Skeletal muscle cell (primary cell): Measurements from ENCODE around the gene DAZAP1.
"Not testable (repeated sequence)": the region's sequence is repeated elsewhere in the genome, so short reads cannot be mapped to it uniquely, and the experiment has no call there.

ENCODE experiments used
- DNase-seq: peaks from one replicate; pipeline ENCODE4 v3.0.0-alpha.2; 2010; ENCODE audit warnings: low read depth
- H3K4me3 ChIP-seq: 2 replicates; pipeline ENCODE4 v1.5.1; 2011; ENCODE audit warnings: low read depth, mild to moderate bottlenecking, control low read depth, low read length, moderate library complexity

DAZAP1 gene

DNA sequence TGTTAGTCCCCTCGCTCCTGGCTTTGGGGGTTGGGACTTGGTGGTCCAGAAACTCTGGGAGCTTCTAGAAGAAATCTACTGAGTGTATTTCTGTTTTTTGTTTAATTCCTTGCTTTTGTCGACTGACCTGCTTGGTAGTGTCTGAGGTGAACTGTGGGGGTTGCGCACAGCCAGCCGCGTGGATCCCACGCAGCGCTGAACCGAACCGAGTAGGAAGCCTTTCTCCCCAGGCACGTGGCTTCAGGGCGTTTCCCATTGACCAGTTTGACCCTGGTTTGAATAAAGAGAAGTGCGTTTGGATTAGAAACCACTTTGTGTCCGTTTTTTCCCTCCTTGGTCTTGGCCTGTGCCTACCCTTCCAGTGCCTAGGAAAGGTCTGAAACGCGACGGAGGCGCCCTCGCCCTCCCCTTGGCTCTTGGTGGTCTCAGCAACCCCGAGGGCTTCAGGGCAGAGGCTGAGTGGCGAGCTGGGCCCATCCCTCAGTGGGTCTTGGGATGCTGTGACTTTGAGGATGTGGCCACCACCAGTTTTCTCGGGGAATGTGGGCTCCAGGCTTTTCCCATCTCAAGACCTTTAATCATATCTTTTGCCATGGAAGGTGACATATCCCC lies 28.1 kb downstream of the DAZAP1 start:
- no peak for DNase-seq
- no peak overlapping the region for H3K4me3 ChIP-seq

- H3K4me3 ChIP-seq, result no peak overlapping the region
- no peak for DNase-seq
Measured at GRCh38 chr19:1437609-1438008, 30.2 kb downstream of the DAZAP1 start.

DNA sequence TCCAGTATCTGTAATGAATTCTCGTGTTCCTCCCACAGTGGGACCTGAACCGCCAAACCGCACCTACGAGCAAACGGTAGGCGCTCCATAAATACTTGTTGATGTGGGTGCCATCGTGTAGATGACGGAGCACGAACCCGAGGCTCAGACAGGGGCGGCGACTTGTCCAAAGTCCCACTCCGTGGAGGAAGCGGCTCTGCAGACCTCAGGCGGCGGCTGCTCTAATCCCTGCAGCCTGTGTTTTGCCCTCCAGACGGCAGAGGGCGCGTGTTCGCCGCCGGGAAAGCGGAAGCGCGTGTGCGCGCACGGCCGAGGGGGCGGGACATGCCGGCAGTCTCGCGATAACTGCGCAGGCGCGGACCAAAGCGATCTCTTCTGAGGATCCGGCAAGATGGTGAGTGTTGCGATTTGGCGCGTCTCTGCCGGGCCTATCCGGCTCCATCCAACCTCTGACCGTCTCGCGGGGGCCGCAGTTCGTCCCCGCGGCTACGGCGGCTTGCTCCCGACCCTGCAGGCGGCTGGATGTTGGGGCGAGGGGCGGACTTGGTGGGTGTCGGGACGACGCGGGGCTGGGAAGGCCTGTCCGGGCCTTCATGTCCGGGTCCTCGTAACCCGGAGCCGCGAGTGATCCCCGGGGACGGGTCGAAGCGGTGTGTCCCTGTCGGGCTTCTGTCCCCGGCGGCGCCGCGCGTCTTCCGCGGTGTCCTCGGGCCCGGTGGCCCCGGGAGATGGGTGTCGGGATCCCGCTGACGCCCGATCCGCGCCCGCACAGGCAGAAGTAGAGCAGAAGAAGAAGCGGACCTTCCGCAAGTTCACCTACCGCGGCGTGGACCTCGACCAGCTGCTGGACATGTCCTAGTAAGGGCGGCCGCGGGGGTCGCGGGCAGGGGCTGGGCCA lies 30.9 kb downstream of the DAZAP1 start, which contains the start of gene RPS15:
TSS of gene RPS15 (plus strand) at position 362 of the 898 bp plus-strand sequence. CDS start at position 392, 30 bp downstream.
- H3K4me3 ChIP-seq, result peak within 1 kb of the TSS; percentile 72
- peak; percentile 82 for DNase-seq

DNA sequence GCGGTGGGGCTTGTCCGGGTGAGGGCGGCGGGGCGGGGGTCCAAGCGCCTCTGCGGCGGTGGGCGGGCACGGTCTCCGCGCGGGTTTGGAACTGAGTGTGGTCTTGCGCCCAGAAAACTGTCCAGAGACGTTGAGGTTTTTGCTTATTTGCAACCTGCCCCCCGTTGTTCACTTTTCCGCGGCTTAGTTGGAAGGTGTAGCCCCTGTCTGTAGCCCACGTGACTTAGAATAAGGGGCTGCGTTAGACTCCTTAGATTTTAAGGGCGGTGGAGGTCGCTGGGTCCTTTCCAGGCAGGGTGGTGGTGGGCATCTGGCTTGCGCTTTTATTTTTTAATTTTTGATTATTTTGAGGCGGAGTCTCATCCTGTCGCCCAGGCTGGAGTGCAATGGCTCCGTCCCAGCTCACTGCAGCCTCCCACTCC lies 31.6 kb downstream of the DAZAP1 start:
- no peak for DNase-seq
- peak overlapping the region; percentile 72 for H3K4me3 ChIP-seq

DNA sequence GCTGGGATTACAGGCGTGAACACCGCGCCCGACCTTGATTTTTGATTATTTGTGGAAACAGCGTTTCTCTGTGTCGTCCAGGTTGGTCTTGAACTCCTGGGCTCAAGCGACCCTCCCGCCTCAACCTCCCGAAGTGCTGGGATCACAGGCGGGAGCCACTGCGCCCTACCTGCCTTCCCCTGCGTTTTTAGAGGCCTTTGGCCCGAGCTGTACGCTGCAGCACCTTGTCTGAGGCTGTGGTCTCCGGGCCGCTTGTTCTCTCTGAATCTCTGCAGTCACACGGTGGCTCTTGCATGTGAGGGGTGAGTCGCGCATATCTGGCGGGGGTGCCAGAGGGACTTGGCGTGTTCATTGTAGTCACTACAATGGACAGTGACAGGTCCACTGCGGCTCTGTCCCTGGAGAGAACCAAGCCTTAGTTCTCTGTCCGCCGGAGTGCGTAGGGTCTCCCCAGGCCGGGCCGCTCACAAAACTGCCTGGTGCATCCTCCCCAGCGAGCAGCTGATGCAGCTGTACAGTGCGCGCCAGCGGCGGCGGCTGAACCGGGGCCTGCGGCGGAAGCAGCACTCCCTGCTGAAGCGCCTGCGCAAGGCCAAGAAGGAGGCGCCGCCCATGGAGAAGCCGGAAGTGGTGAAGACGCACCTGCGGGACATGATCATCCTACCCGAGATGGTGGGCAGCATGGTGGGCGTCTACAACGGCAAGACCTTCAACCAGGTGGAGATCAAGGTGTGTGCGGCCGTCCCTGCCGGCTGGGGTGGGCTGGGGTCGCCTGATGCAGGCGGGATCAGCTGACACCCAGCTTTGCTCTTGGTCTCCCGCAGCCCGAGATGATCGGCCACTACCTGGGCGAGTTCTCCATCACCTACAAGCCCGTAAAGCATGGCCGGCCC lies 32.4 kb downstream of the DAZAP1 start:
- DNase-seq, result not testable (repeated sequence)
- H3K4me3 ChIP-seq, result peak overlapping the region; percentile 72

- H3K4me3 ChIP-seq, result no peak overlapping the region
- DNase-seq, result no peak
Measured at GRCh38 chr19:1440418-1440801, 33.0 kb downstream of the DAZAP1 start.

- no peak overlapping the region for H3K4me3 ChIP-seq
- DNase-seq, result no peak
Measured at GRCh38 chr19:1441022-1441426, 33.6 kb downstream of the DAZAP1 start.

DNA sequence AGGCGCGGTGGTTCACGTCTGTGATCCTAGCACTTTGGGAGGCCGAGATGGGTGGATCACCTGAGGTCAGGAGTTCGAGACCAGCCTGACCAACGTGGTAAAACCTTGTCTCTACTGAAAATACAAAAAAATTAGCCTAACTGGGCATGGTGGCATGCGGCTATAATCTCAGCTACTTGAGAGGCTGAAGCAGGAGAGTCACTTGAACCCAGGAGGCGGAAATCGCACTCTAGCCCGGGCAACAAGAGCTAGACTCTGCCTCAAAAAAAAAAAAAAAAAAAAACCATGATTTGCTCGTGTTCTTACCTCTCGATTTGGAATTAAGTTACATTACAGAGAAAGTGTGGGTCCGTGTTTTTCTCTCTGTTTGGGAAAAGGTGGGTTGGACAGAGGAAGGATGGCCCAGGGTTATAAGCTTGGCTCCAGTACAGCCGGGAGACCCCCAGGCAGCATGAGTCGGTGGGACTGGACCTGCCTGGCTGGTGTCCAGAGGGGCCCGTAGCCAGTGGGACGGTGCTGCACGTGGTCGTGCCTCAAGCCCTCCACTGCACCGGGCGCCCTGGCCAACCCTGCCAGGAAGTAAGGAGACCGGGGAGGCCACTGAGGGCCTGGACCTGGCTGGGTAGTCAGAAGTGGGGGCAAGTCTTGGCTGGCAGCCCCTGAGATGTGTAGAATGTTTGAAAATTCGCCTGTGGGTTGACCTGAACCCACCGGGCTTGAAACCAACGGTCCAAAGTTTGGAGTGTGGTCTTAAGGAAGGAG lies 34.5 kb downstream of the DAZAP1 start:
- no peak overlapping the region for H3K4me3 ChIP-seq
- no peak for DNase-seq

DNA sequence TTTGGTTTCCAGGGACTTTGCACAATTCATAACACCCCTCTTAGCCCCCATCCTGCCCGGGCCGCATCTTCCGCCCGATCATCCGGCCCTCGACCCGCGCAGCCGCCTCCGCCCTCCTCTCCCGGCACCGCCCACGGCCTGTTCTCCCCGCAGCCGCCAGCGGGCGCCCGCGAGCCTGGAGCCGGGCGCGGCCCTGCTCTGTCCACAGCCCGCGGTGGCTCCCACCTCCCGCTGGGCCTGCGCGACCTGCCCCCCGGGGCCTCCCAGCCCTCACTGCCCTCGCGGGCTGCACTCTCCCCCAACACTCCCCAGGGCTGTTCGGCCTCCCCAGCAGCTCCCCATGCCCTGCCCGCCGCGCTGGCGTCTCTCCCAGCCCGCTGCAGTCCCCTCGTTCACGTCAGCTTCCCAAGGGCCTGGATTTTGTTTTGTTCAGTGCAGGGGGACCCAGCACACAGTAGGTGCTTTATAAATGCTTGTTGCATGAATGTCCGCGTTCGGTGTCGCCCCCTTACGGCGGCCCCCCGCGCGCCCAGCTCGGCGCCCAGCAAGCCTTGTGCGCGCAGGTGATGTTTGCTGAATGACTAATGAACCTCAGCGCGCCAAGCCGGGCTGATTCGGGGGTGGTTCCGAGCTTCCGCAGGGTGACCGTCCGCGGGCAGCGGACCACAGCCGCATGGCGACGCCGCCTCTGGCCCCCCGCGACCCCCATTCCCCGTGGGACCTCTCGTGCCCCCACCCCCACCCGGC lies 38.0 kb downstream of the DAZAP1 start:
- H3K4me3 ChIP-seq, result peak overlapping the region; percentile 36
- DNase-seq, result no peak

DNA sequence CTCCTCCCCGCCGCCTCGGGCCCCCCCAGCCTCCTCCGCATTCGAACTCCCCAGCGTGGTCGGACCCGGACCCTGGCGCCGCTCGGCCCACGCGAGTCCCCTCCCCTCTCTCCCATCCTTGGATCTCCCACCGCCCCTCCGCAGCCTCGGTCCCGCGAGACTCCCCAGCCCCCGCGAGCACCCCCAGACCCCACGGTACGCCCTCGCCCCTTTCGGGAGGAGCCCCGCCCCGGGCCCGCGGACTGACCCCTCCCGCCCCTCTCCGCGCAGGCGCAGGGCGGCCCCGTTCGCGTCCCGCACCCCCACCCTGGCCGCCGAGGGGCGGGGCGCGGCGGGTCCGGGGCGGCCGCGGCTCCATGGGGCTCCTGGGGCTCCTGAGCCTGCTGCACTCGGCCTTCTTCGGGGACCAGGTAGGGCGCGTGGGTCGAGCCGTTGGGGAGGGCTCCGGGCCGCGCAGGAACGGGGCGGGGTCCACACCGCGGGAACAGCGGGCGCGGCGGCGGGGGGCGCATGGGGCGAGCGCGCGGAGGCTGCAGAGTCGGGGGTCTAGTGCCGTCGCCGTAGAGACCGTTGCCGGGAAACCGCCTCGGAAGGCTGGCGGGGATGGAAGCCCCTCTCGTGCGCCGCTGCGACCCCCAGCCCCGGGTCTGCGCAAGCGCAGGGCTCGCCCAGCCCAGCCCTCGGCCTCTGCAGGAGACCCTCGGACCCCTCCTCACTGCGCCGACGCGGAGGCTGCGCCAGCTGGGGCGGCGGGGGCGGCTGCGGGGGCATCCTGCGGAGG lies 38.7 kb downstream of the DAZAP1 start:
- no peak for DNase-seq
- H3K4me3 ChIP-seq, result peak overlapping the region; percentile 36

DNA sequence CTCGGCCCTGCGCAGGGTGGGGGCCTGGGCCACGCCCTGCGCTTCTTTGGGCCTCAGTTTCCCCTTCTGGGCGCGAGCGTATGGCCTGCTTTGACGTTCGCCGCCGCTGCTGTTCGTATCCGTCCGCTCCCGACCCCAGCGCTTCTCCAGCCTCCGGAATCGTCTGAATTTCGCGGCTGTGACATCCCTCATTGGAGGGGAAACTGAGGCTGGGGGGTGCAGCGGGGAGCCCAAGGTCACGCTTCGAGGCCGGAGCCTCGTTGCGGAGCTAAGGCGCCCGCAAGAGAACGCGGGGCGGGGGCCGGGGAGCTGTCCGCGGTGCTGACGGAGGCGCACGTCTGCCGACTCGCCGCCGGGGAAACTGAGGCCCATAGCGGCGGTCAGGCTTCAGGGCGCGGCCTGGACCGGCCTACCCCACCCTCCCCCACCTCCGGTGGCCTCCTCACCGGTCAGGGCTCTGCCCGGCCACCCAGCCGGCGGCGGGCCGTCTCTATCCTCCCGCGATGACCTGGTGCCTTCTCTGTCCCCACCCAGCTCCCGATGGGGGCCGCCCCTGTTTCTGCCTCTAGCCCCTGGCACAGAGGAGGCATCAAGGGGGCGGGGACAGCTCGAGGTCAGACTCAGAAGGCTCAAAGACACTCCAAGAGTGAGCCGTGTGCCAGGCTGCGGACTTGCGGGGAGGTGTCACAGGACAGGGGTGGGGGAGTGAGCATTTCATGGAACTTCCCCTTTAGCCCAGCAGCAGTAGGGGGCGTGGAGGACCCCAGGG lies 39.5 kb downstream of the DAZAP1 start:
- no peak for DNase-seq
- peak overlapping the region; percentile 36 for H3K4me3 ChIP-seq

DNA sequence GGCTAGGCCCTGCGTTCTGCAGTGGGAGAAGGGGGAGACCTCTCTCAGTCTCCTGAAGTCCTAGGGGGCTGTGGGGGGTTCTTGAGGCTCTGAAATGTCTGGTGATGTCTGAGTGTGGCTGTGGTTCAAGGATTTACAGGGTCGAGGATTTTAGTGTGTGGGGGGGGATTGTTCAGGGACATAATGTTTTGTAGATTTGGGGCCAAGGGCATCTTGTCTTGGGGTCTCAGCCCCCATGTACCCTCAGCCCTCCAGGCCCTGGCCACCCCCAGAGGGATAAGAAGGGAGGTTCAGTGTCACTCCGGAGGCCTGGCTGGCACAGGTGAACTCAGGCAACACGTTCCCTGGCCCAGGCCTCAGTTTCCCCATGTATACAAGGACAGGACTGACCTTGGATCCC lies 40.1 kb downstream of the DAZAP1 start:
- DNase-seq, result no peak
- H3K4me3 ChIP-seq, result no peak overlapping the region

GRCh38 chr19:1447944-1448343 lies 40.6 kb downstream of the DAZAP1 start:
- H3K4me3 ChIP-seq, result no peak overlapping the region
- DNase-seq, result no peak

DNA sequence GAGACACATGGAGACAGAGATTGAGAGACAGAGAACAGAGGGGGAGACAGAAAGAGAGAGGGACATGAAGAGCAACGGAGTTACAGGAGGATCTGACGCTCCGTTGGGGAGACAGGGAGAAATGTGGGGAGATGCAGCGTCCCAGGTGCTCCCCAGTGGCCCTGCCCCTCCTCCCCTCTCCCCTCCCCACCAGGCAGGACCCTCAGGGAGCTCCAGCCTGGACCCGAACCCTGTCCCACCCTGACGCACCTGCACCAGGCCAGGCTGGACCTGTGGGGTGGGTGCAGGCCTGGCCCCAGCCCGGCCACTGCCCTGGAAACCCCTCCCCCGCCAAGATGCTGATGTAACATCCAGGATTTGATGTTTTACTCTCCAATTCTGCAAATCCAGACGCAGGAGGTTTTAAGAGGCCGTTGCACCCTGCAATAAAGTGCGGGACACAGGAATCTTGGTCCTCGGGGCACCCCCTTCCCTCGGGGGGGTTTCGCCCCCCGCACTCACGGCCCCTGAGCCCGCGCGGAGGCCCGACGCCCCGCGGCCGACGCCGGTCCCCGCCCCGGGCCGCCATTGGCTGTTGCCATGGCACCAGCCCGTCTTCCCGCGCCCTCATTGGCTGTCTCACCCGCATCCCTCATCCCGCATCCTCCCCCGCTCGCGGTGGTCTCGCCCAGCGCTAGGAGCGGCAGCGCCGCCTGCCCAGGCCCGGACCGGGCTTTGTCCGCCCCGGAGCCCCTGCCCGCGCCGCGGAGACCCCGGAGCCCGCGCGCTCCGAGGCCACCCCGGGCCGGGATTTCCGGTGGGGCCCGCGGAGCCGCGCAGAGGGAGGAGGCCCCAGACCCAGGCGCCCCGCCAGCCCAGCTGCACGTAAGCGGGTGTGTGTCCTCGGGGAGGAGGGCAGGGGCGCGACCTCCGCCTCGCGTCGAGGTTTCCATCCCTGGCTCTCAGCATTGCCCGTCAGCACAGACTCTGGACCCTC lies 42.4 kb downstream of the DAZAP1 start, which contains the start of gene APC2:
TSS of gene APC2 (plus strand) at position 655 of the 976 bp plus-strand sequence. CDS start 2,881 bp downstream, outside the sequence.
- peak within 1 kb of the TSS; percentile 39 for H3K4me3 ChIP-seq
- DNase-seq, result no peak

- H3K4me3 ChIP-seq, result no peak overlapping the region
- DNase-seq, result no peak
Measured at GRCh38 chr19:1450735-1451731, 43.6 kb downstream of the DAZAP1 start.
